NCI-H187 (cell line): ENCODE measurements around the gene RBM14.
A peak's percentile ranks its signal among the peaks of the same experiment; 100 is the strongest.
"Not testable (repeated sequence)": the region's sequence is repeated elsewhere in the genome, so short reads cannot be mapped to it uniquely, and the experiment has no call there.

Experiments used
- DNase-seq, 2 experiments: peaks; one replicate each; lab custom pipeline; 2025; lab: John Stamatoyannopoulos, UW

Gene RBM14, protein sequence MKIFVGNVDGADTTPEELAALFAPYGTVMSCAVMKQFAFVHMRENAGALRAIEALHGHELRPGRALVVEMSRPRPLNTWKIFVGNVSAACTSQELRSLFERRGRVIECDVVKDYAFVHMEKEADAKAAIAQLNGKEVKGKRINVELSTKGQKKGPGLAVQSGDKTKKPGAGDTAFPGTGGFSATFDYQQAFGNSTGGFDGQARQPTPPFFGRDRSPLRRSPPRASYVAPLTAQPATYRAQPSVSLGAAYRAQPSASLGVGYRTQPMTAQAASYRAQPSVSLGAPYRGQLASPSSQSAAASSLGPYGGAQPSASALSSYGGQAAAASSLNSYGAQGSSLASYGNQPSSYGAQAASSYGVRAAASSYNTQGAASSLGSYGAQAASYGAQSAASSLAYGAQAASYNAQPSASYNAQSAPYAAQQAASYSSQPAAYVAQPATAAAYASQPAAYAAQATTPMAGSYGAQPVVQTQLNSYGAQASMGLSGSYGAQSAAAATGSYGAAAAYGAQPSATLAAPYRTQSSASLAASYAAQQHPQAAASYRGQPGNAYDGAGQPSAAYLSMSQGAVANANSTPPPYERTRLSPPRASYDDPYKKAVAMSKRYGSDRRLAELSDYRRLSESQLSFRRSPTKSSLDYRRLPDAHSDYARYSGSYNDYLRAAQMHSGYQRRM

DNA sequence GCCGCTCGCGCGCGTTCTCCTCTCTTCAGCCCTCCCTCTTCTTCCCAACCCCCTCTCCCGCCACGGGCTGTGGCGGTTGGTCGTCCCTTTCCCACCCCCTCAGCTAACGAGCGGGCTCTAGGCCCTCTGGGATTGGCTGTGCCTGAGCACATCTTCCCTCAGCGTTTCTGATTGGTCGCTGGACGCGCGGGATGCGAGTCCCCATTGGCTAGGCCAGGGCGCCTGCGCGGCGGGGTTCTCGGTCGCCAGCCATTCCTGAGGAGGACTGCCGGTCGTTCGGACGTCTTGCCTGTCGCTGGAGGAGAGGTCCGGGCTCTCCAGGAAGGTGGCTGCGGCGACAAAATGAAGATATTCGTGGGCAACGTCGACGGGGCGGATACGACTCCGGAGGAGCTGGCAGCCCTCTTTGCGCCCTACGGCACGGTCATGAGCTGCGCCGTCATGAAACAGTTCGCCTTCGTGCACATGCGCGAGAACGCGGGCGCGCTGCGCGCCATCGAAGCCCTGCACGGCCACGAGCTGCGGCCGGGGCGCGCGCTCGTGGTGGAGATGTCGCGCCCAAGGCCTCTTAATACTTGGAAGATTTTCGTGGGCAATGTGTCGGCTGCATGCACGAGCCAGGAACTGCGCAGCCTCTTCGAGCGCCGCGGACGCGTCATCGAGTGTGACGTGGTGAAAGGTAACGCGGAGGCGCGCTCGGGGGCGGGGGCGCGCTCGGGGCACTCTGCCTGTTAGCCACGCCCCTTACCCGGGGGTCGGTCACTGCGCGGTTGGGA, at the start of gene RBM14:
TSS of gene RBM14 (plus strand) at position 252 of the 776 bp plus-strand sequence. CDS start at position 343, 91 bp downstream.
- peak; percentile 95 to 97 for DNase-seq

DNA sequence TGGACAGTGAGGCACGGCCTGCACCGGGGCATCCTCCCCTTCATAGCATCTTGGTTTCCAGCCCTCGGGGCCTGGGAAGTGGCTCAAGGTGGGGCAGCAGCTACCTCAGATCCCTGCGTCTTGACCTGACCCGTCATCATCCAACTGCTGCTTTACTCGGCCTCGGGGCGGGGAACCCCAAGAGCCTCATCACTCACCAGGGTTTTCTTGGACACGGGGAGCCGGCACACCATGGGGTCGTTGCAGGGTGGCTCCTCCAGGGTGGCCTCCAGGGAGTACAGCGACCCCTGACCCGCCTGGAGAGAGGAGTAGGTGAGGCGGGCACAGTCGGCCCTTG, 48.7 kb upstream of the RBM14 start:
- DNase-seq, result no peak

DNA sequence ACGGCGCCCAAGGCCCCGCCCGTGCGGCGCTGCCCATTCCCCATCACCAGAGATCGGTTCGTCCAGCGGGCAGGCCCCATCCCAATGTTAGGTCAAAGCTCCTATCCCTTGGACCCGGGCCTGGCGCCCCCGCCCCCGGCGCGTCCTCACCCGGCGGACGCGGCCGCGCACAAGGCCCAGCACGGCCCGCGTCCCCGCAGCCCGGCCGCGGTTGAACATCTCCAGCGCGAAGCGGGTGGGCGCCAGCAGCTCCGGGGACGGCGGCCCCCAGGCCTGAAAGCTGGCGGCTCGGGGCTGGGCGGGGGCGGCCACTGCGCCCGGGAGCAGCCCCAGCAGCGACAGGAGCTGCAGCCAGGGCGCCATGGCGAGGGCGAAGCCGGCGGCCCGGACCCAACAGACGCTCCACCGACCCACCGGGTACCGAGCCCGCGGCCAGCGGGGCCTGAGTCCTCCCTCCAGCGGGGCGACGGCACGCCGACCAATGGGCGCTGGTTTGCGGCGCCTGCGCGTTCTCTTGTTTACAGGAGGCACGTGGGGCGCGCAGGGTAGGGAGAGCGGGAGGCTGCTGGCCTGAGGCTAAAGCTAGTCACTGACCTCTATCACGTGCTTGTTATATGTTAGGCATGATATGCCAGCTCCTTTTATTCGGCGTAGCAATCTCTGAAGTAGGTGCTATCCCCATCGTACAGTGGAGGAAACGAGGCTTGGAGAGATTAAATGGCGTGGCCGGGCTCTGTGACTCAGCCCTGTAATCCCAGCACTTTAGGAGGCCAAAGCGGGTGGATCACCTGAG, 48.1 kb upstream of the RBM14 start, which contains the start of gene CTSF:
TSS of gene CTSF (minus strand) at position 483 of the 793 bp plus-strand sequence. CDS start at position 363, 120 bp downstream.
- DNase-seq, result peak; percentile 35 to 64

DNA sequence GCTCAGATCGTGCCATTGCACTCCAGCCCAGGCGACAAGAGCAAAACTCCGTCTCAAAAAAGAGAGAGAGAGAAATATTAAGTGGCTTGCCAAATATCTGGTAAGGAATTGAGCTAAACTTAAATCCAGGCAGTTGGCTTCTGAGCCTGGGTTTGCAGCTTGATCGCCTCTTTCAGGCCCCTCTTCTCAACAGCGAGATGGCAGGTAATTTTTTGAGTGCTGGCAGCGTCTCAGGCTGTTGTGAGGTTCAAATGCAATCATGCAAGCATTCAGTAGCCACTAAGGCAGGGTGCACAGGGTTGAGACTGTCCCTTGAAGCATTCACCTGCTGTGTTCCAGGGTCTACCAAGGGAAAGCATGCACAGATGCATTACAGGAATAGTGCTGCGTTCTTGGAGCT, 47.4 kb upstream of the RBM14 start:
- DNase-seq, result no peak

DNA sequence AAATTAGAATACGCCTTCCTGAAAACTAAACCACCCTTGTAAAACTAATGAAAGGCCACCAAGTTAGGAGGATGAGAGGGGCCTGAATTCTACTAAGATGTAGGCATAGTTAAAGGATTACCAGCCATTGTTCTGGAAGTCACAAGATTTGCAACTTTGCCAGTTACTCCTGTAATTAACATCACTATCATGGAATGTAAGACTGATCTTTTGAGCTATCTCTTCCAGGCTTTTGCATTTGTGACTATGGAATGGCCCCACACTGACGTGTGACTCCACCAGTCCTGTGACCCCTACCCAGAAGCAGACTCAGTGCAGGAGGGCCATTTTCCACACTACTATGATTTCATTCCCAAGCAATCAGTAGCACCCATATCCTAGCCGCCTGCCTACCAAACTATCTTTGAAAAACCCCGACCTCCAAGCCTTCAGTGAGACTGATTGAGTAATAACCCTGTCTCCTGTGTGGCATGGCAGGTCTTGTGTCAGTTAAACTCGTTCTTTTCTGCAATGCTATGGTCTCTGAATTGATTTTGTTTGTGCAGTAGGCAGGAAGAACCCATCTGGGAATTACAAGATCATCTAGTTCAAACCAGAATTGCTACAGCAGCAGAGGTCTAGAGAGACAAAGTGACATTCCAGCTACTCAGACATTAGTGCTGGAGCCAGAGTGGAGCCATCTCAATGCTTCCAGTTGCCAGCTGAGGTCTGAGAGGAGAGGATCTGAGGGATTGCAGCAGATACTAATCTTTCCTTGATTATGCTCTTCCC, 46.2 kb upstream of the RBM14 start:
- no peak for DNase-seq

DNA sequence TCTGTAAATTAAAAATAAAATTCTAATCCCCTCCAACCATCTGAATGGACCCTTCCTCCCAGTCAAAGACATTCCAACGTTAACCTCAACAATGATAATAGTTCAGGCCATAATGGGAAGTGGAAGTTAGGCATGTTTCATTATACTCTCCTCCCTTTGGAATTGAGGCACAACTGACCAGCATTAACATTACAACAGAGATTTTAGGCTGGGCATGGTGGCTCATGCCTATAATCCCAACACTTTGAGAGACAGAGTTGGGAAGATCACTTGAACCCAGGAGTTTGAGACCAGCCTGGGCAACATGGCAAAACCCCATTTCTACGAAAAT, 45.6 kb upstream of the RBM14 start:
- DNase-seq, result no peak

DNA sequence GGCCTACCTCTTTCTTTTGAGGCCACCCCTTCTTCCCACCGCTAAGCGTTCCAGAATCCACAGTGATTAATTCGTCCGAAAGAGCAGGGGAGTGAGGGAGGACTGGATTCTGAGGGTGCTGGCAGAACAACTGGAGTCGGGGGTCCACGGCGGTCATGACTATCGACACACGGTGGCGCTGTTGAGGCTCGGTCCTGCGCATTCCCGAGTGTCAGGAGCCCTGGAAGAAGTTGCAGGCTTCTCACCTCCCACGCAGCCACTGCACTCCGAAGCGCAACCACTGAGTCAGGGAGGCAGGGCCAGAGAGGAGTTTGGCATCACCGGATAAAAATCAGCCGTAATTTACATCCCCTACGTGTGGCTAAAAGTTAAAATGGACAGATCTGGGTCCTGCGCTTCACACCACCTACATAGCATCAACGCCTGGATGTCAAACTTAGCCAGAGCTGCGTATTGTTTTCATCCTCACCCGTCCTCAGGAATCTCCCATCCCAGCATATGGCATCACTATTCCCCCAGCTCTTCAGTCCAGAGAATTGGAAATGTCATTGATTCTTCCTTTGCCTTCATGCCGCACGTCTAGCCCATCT, 37.3 kb upstream of the RBM14 start:
- DNase-seq, result no peak

DNA sequence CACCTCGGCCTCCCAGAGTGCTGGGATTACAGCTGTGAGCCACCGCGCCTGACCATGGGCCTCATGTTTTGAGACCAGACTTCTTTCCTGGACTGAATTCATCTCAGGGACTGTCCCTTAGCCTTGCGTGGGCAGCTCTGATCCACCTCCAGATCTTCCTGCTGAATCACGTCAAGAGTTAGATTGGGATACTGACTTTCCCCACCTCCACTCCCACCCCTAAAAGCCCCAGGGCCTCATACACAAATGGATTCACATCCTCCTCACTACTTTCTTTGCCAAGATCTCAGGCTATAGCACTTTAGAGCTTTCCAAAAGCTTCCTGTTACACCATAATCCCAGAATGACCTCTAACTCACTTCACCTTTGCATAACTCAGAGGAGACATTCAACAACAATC, 35.6 kb upstream of the RBM14 start:
- no peak for DNase-seq

DNA sequence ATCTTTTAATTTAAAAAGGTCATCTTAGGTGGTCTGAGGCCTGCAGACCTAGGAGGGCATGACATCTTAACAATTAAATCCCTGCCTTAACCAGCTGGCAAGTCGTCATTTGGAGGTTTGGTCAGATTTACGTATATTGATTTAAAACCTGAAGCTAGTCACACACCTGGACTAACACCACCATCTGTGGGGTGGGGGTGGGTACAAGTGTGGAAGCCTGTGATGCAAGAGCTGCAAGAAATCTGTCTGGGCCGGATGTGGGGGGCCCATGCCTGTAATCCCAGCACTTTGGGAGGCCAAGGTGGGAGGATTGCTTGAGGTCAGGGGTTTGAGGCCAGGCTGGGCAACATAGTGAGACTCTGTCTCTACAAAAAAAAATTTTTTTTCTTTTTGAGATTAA, 35.2 kb upstream of the RBM14 start:
- no peak for DNase-seq

DNA sequence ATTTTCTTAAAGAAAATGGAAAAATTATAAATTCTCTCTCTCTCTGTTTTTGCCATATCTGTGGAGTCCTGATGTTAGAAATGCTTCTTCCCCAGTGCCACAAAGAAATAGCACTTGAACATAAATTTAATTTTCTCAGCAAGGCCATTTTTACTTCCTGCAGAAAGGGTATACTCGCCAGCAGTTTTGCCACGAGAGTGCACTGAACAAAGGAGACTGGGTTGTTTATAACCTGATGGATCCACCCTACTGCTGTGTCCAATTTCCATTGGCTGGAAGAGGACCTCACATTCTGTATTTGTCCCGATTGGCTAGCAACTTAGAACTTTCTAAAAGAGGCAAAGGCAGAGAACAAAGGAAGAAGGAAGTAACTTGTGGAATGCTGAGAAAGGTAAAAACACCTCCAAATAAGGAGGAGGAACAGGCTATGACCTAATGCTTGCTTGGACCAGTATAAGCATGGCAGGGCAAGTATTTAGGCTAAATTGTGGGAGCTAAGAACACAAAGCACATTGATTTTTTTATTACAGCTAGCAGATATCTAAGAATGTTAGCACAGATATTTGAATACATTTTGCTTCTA, 33.8 kb upstream of the RBM14 start:
- not testable (repeated sequence) for DNase-seq

DNA sequence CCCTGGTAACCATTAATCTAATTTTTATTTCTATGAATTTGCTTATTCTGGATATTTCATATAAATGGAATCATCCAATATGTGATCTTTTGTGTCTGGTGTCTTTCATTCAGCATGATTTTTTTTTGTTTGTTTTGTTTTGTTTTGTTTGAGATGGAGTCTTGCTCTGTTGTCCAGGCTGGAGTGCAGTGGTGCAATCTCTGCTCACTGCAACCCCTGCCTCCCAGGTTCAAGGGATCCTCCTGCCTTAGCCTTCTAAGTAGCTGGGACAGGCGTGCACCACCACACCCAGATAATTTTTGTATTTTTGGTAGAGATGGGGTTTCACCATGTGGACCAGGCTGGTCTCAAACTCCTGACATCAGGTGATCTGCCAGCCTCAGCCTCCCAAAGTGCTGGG, 31.0 kb upstream of the RBM14 start:
- DNase-seq, result not testable (repeated sequence)

DNA sequence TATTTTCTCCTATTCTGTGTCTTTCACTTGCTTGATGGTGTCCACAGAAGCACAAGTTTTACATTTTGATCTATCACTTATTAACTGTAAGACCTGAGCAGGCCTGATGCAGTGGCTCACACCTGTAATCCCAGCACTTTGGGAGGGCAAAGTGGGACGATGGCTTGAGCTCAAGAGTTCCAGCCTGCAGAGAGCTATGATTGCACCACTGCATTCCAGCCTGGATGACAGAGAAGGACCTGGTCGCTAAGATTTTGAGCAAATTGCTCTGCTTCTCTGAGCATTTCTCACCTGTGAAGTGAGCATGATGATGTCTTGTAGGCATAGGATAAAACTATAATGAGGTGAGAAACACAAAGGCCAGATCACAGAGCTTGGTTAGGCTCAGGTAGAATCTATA, 30.3 kb upstream of the RBM14 start:
- no peak for DNase-seq

DNA sequence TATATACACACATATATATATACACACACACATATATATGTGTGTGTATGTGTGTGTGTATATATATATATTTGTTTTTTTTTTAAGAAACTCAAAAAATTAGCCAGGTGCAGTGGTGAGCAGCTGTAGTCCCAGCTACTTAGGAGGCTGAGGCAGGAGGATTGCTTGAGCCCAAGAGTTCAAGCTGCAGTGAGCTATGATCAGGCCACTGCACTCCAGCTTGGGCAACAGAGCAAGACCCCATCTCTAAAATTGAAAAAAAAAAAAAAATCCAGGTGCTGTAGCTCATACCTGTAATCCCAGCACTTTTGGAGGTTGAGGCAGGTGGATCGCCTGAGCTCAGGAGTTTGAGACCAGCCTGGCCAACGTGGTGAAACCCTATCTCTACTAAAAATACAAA, 27.1 kb upstream of the RBM14 start:
- DNase-seq, result not testable (repeated sequence)

DNA sequence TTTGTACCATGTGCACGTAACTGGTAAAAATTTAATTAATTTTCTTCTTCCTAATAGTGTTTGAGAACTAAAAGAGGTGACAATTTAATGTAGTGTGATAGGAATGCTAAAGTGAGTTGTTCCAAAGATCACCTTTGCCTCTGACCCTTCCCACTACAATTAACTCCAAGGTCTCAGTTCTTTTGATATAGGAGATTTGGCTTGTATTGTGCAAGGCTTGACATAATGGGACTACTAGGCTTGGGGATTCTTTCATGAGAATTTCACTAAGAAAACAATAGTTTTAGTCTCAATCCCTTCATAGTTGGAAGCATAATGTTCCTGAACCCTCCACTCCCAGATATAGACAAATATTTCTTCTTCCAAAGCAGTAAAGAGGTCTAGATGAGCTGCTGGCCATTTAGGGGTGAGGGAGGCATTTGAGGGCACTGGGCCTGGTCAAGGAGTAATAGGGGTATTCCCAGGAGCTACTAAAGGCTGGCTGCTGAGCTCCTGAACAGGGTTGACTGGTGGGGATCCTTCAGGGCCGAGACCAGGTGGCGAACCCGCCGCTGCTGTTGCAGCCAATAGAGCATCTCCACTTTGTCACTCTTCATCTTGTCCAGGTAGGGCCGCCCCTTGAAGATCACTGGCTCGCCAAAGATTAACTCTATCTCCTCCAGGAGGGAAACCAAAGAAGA, 26.3 kb upstream of the RBM14 start:
- no peak for DNase-seq

DNA sequence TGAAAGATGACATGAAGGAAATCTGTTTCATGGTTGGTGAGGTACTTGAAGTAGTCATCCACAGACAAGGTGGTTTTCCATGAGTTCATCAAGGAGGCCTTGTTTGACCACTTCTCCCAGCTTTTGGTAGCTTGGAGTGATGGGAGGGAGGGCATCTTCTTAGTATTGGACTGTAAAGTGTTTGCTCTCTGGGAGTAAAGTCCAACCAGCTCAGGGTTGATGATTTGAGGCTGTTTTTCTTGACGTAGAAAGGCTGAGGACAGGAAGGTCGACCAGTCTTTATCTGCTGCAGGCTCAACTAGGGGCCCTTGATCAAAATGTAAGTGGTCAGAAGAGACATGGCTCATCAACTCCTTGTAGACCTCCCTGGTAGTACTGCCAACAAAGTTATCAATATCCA, 25.3 kb upstream of the RBM14 start:
- no peak for DNase-seq

DNA sequence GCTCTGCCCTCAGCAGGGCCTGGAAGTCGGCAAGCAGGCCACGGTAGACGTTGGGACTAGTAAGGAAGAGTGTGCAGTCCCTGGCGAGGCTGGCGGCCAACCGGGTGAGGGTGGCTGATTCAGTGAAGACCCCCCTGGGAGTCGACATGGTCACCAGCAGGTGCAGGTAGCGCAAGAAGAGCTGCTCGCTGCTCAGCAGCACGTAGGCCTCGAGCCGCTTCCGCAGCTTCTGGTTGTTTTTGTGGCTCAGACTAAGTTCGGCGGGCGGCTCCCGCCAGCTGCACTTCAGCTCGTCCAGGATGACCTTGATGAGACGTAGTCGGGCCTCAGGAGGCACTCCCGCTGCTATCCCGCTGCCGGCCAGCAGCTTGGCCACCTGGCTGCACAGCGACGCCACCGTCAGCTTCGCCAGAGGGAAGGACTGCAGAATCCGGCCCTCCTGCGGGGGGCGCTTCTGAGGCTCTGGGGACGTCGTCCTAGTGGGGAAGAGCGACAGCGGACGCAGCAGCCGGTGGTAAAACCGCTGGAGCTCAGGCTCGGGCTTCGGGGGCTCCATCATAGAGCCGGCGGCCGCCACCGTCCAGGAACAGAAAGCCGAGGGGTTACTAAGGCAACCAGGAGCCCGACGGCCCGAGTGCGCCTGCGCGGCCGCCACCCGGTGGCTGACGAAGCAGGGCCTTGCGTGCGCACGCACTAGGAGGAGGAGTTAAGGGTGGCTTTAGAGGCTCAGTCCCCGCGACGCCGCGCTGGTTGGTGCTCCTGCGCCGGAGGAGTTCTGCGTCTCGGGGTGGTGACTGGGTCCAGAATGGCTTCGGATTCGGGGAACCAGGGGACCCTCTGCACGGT, 23.8 kb upstream of the RBM14 start, which contains the start of the genes CCDC87 and CCS:
TSS of gene CCDC87 (minus strand) at position 607 of the 846 bp plus-strand sequence. CDS start at position 559, 48 bp downstream.
TSS of gene CCS (plus strand) at position 729 of the 846 bp plus-strand sequence. CDS start at position 806, 77 bp downstream.
- DNase-seq, result peak; percentile 86 to 94

DNA sequence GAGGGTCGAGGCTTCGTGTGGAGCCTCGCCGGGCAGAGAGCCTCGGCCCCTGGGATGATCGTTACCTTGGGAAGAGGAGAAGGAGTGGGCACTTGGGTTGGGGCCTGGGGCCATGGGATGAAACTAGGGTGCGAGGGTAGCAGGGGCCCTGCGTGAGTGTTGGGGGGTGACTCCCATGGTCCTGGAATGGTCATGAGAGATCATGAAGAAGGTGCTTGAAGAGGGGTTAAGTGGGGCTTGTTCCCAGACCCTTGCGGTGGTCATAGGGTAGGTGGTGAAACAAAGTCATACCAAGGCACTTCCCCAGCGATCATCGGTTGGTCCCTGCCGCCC, 23.2 kb upstream of the RBM14 start:
- DNase-seq, result no peak

DNA sequence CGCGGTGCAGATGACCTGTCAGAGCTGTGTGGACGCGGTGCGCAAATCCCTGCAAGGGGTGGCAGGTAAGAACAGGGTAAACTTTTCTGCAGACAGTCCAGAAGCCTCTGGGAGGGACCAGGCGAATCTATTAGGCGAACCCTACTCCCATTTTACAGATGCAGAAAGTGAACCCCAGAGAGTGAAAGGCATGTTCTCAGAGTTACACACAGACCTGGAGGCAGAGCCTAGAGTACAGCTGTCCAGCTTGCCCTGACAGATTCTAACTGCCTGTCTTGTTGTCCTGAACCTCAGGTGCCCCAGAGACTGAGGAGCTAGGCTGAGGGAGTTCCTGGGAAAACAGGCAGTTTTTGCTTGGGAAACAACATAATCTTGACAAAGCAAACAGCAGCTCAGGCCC, 22.8 kb upstream of the RBM14 start:
- no peak for DNase-seq
